Osteoblast (primary cell): Measurements from ENCODE around the gene MRPL16. TPM values are rescaled to one million over a fixed set of nuclear protein-coding genes. Genes with fewer than 3 reads are reported as not detected.

ENCODE experiments used
- DNase-seq: peaks from one replicate; pipeline ENCODE4 v3.0.0; 2011; ENCODE audit warnings: low spot score, mixed read lengths; ENCODE audit not compliant: insufficient read length; ENCODE audit errors: missing footprints
- H2AFZ ChIP-seq: 2 replicates; pipeline ENCODE4 v1.6.0; 2011; ENCODE audit warnings: mild to moderate bottlenecking, low read length
- H3K27ac ChIP-seq: 2 replicates; pipeline ENCODE4 v1.5.1; 2011; ENCODE audit warnings: mild to moderate bottlenecking, low read depth, low read length, moderate library complexity
- H3K27me3 ChIP-seq: 2 replicates; pipeline ENCODE4 v1.6.0; 2012; ENCODE audit warnings: mild to moderate bottlenecking, control low read depth, inconsistent platforms, low read length, moderate library complexity; ENCODE audit not compliant: insufficient read depth
- H3K36me3 ChIP-seq: 2 replicates; pipeline ENCODE4 v1.5.1; 2011; ENCODE audit warnings: mild to moderate bottlenecking, low read length, control low read depth, moderate library complexity; ENCODE audit not compliant: insufficient read depth
- H3K4me1 ChIP-seq: 2 replicates; pipeline ENCODE4 v1.5.1; 2011; ENCODE audit warnings: mild to moderate bottlenecking, low read length, control low read depth, moderate library complexity; ENCODE audit not compliant: insufficient read depth
- H3K4me2 ChIP-seq: 2 replicates; pipeline ENCODE4 v1.6.0; 2011; ENCODE audit warnings: mild to moderate bottlenecking, low read length; ENCODE audit not compliant: insufficient read depth
- H3K4me3 ChIP-seq: fragments of 200-600 bp; sonication (generic); 3 replicates; pipeline ENCODE4 v1.5.1; 2012; ENCODE audit warnings: mild to moderate bottlenecking, low read length, inconsistent platforms; ENCODE audit not compliant: insufficient read depth
- H3K79me2 ChIP-seq: 2 replicates; pipeline ENCODE4 v1.6.0; 2012; ENCODE audit warnings: mild to moderate bottlenecking, low read length, control low read depth, inconsistent platforms; ENCODE audit not compliant: insufficient read depth
- H3K9me3 ChIP-seq: 2 replicates; pipeline ENCODE4 v1.5.1; 2011; ENCODE audit warnings: low read depth, low read length, control low read depth
- H4K20me1 ChIP-seq: 2 replicates; pipeline ENCODE4 v1.6.0; 2012; ENCODE audit warnings: mild to moderate bottlenecking, low read length, control low read depth; ENCODE audit not compliant: insufficient read depth
- total RNA-seq: library from RNA; depleted of rRNA; stranded (reverse); fragments of >200 nt; gene quantifications from 2 replicates; pipeline ENCODE4 v1.2.3, GENCODE V29; 2012
- TF ChIP-seq, protein P1 (sequence below): IDR thresholded peaks from 2 replicates; pipeline ENCODE4 v1.5.1; 2011; ENCODE audit warnings: mild to moderate bottlenecking, low read depth, low read length, moderate library complexity; ENCODE audit errors: extremely low read depth

Gene MRPL16
- total RNA-seq, 1 donor: 32.9 TPM

GRCh38 chr11:59771605-59772004 lies 39.0 kb downstream of the MRPL16 start:
- H3K27ac ChIP-seq: no peak overlapping the region
- no peak overlapping the region for H2AFZ ChIP-seq
- peaks cover 67% of the 10 kb centered on the region for H3K79me2 ChIP-seq
- H3K27me3 ChIP-seq: no peaks in the 10 kb centered on the region
- H3K36me3 ChIP-seq: peaks cover 6% of the 10 kb centered on the region
- H3K4me3 ChIP-seq: no peak overlapping the region
- no peaks in the 10 kb centered on the region for H3K9me3 ChIP-seq
- H4K20me1 ChIP-seq: peaks cover 17% of the 10 kb centered on the region
- TF ChIP-seq, protein P1, sequence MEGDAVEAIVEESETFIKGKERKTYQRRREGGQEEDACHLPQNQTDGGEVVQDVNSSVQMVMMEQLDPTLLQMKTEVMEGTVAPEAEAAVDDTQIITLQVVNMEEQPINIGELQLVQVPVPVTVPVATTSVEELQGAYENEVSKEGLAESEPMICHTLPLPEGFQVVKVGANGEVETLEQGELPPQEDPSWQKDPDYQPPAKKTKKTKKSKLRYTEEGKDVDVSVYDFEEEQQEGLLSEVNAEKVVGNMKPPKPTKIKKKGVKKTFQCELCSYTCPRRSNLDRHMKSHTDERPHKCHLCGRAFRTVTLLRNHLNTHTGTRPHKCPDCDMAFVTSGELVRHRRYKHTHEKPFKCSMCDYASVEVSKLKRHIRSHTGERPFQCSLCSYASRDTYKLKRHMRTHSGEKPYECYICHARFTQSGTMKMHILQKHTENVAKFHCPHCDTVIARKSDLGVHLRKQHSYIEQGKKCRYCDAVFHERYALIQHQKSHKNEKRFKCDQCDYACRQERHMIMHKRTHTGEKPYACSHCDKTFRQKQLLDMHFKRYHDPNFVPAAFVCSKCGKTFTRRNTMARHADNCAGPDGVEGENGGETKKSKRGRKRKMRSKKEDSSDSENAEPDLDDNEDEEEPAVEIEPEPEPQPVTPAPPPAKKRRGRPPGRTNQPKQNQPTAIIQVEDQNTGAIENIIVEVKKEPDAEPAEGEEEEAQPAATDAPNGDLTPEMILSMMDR: no peak
- no peak overlapping the region for H3K4me2 ChIP-seq
- no peak for DNase-seq
- no peaks in the 10 kb centered on the region for H3K4me1 ChIP-seq

DNA sequence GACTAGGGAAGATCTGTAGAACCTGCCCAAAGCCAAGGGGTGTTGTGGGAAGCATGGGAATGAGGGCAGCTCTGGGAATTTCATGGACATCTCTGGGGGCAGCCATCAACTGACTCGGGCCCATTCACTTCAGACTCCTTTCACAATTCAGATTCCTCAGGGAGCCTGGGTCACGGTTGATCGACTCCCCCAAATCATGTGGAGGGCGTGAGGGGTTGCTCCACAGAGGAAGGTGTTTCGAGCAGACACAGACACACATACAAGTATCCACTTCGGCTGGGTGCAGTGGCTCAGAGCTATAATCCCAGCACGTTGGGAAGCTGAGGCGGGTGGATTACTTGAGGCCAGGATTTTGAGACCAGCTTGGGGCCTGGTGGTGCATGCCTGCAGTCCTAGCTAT lies 39.7 kb downstream of the MRPL16 start:
- TF ChIP-seq, protein P1: no peak
- H4K20me1 ChIP-seq: peaks cover 18% of the 10 kb centered on the region

DNA sequence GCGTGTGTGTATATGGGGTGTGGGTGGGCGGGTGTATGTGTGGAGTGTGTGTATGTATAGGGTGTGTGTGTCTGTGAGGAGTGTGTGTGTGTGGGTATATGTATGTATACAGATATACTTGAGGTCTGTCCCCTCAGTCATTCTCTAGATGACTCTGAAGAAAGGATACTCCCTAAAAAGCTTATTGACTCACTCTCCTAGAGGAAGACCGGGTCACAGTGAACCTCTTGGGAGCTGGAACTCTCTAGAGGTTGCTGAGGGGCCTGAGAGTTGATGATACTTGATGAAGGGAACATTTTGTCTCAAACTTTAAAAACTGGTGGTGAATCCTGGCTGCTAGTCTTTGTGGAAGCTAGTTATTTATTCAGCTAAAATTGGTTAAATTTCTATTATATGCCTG lies 40.3 kb downstream of the MRPL16 start:
- Histone ChIP-seq H3K79me2 (peaks cover 74% of the 10 kb centered on the region), H3K27me3 (no peaks in the 10 kb centered on the region), H3K4me2 (no peak overlapping the region), H3K36me3 (peaks cover 4% of the 10 kb centered on the region), H3K4me1 (no peaks in the 10 kb centered on the region), H3K9me3 (no peaks in the 10 kb centered on the region), H3K27ac (no peak overlapping the region), H3K4me3 (no peak overlapping the region), H4K20me1 (peaks cover 16% of the 10 kb centered on the region), H2AFZ (no peak overlapping the region)
- DNase-seq: no peak
- TF ChIP-seq, protein P1: no peak

More for the DNA sequence above, 39.7 kb downstream of the MRPL16 start:
- Histone ChIP-seq H3K4me3 (no peak overlapping the region), H2AFZ (no peak overlapping the region), H3K36me3 (peaks cover 6% of the 10 kb centered on the region), H3K4me1 (no peaks in the 10 kb centered on the region), H3K4me2 (no peak overlapping the region), H3K27ac (no peak overlapping the region), H3K27me3 (no peaks in the 10 kb centered on the region), H3K9me3 (no peaks in the 10 kb centered on the region), H3K79me2 (peaks cover 70% of the 10 kb centered on the region)
- no peak for DNase-seq

DNA sequence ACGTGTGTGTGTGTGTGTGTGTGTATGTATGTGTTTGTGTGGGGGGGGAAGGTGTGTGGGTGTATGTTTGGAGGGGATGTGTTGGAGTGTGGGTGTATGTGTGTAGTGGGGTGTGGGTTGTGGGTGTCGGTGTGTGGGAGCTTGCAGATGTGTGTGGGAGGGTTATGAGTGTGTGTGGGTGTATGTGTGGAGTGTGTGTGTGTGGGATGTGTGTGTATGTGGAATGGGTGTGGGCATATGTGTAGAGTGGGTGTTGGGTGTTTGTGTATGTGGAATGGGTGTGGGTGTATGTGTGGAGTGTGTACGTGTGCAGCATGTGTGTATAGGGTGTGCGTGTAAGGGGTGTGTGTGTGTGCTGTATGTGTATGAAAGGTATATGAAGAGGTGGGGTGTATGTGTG lies 40.8 kb downstream of the MRPL16 start:
- no peak overlapping the region for H3K4me3 ChIP-seq
- no peaks in the 10 kb centered on the region for H3K27me3 ChIP-seq
- TF ChIP-seq, protein P1: no peak
- H3K9me3 ChIP-seq: no peaks in the 10 kb centered on the region
- no peaks in the 10 kb centered on the region for H3K36me3 ChIP-seq
- no peak overlapping the region for H2AFZ ChIP-seq
- H3K79me2 ChIP-seq: peaks cover 79% of the 10 kb centered on the region
- no peaks in the 10 kb centered on the region for H3K4me1 ChIP-seq
- H3K4me2 ChIP-seq: no peak overlapping the region
- no peak overlapping the region for H3K27ac ChIP-seq
- no peak for DNase-seq
- H4K20me1 ChIP-seq: peaks cover 16% of the 10 kb centered on the region
